Measurements from ENCODE around the gene IQSEC3.

Gene IQSEC3

GRCh38 chr12:169528-170370 lies 103.2 kb downstream of the IQSEC3 start:
- TF ChIP-seq, protein P1, sequence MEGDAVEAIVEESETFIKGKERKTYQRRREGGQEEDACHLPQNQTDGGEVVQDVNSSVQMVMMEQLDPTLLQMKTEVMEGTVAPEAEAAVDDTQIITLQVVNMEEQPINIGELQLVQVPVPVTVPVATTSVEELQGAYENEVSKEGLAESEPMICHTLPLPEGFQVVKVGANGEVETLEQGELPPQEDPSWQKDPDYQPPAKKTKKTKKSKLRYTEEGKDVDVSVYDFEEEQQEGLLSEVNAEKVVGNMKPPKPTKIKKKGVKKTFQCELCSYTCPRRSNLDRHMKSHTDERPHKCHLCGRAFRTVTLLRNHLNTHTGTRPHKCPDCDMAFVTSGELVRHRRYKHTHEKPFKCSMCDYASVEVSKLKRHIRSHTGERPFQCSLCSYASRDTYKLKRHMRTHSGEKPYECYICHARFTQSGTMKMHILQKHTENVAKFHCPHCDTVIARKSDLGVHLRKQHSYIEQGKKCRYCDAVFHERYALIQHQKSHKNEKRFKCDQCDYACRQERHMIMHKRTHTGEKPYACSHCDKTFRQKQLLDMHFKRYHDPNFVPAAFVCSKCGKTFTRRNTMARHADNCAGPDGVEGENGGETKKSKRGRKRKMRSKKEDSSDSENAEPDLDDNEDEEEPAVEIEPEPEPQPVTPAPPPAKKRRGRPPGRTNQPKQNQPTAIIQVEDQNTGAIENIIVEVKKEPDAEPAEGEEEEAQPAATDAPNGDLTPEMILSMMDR (IDR thresholded peaks at IDR 0.05; ENCODE audit: low read depth, low read length), result peak; percentile 5; the same call in 1 of the 2 replicates
- TF ChIP-seq EZH2phosphoT487 (IDR thresholded peaks at IDR 0.05; ENCODE audit: low read depth), result no peak
- H3K9ac ChIP-seq (ENCODE audit: low read length), result no peak overlapping the region
- H3K4me3 ChIP-seq (ENCODE audit: low read length), result no peak overlapping the region
- no peaks in the 10 kb centered on the region for H3K27me3 ChIP-seq (ENCODE audit: low read depth, low read length)
- H3K4me1 ChIP-seq (ENCODE audit: low read length), result no peaks in the 10 kb centered on the region
- no peaks in the 10 kb centered on the region for H3K9me3 ChIP-seq (ENCODE audit: insufficient read depth, low read length)
- H2AFZ ChIP-seq (ENCODE audit: low read depth, low read length), result no peak overlapping the region
- no peaks in the 10 kb centered on the region for H4K20me1 ChIP-seq (ENCODE audit: insufficient read depth, low read length)
- no peak overlapping the region for H3K27ac ChIP-seq (ENCODE audit: low read length)
- H3K4me2 ChIP-seq (ENCODE audit: low read length), result no peak overlapping the region
- H3K79me2 ChIP-seq (ENCODE audit: low read length), result no peaks in the 10 kb centered on the region
- H3K36me3 ChIP-seq (replicated peaks; ENCODE audit: low read depth, low read length), result no peaks in the 10 kb centered on the region

- Histone ChIP-seq H4K20me1 (ENCODE audit: insufficient read depth, low read length) (no peaks in the 10 kb centered on the region), H3K27ac (ENCODE audit: low read length) (no peak overlapping the region), H3K4me3 (ENCODE audit: low read length) (no peak overlapping the region), H3K9me3 (ENCODE audit: insufficient read depth, low read length) (no peaks in the 10 kb centered on the region), H3K4me1 (ENCODE audit: low read length) (no peaks in the 10 kb centered on the region), H3K79me2 (ENCODE audit: low read length) (no peaks in the 10 kb centered on the region), H3K36me3 (replicated peaks; ENCODE audit: low read depth, low read length) (no peaks in the 10 kb centered on the region), H3K9ac (ENCODE audit: low read length) (no peak overlapping the region), H3K27me3 (ENCODE audit: low read depth, low read length) (no peaks in the 10 kb centered on the region), H3K4me2 (ENCODE audit: low read length) (no peak overlapping the region), H2AFZ (ENCODE audit: low read depth, low read length) (no peak overlapping the region)
- TF ChIP-seq, protein P1 (IDR thresholded peaks at IDR 0.05; ENCODE audit: low read depth, low read length), result no peak
- no peak for TF ChIP-seq EZH2phosphoT487 (IDR thresholded peaks at IDR 0.05; ENCODE audit: low read depth)
Measured at GRCh38 chr12:170371-171225, 104.0 kb downstream of the IQSEC3 start.

DNA sequence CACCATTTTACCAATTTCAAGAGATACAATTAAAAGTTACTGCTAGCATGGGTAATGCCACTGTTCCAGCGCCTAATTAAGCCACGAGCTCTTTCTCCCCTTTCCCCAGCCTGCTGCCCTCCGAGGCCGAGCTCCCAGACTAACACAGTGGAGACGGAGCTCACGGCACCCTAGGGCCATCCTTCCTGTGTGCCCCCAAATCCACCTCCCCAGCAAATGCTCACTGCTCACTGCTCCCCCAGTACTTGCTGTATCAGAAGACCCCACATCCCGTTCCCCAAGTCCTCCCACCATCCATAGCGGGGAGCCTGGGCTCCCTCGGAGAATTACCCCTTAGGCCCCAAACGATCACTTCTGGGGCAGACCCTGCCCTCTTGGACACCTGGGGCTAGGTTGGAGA lies 104.7 kb downstream of the IQSEC3 start:
- Histone ChIP-seq H3K4me1 (ENCODE audit: low read length) (no peaks in the 10 kb centered on the region), H3K9me3 (ENCODE audit: insufficient read depth, low read length) (no peaks in the 10 kb centered on the region), H3K27me3 (ENCODE audit: low read depth, low read length) (no peaks in the 10 kb centered on the region), H3K27ac (ENCODE audit: low read length) (no peak overlapping the region), H3K4me3 (ENCODE audit: low read length) (no peak overlapping the region), H3K4me2 (ENCODE audit: low read length) (no peak overlapping the region), H3K36me3 (replicated peaks; ENCODE audit: low read depth, low read length) (no peaks in the 10 kb centered on the region), H3K9ac (ENCODE audit: low read length) (no peak overlapping the region), H4K20me1 (ENCODE audit: insufficient read depth, low read length) (no peaks in the 10 kb centered on the region), H2AFZ (ENCODE audit: low read depth, low read length) (no peak overlapping the region), H3K79me2 (ENCODE audit: low read length) (no peaks in the 10 kb centered on the region)
- TF ChIP-seq EZH2phosphoT487 (IDR thresholded peaks at IDR 0.05; ENCODE audit: low read depth), result no peak
- TF ChIP-seq, protein P1 (IDR thresholded peaks at IDR 0.05; ENCODE audit: low read depth, low read length), result no peak

All from OCI-LY3 (cell line).